C4-2B (cell line): ENCODE data around the gene REXO5.
"Not testable (repeated sequence)": the region's sequence is repeated elsewhere in the genome, so short reads cannot be mapped to it uniquely, and the experiment has no call there.

ENCODE experiments used
- H3K27ac ChIP-seq: fragments of 450-650 bp; 2 replicates; pipeline ENCODE4 v1.5.1; 2017
- CTCF ChIP-seq: fragments of 450-650 bp; conservative IDR thresholded peaks from 2 replicates; pipeline ENCODE4 v1.5.1; 2017; ENCODE audit warnings: mild to moderate bottlenecking
- ZFX ChIP-seq: fragments of 450-650 bp; IDR thresholded peaks from 2 replicates; pipeline ENCODE4 v1.6.1; 2017

Gene REXO5

GRCh38 chr16:20859229-20859628 is 52.9 kb downstream of the REXO5 start:
- no peak for TF ChIP-seq CTCF
- H3K27ac ChIP-seq = no peak overlapping the region

GRCh38 chr16:20859699-20860098 is 53.4 kb downstream of the REXO5 start:
- H3K27ac ChIP-seq = no peak overlapping the region
- no peak for TF ChIP-seq CTCF

GRCh38 chr16:20860361-20860760 is 54.0 kb downstream of the REXO5 start:
- H3K27ac ChIP-seq = no peak overlapping the region
- TF ChIP-seq ZFX = no peak
- no peak for TF ChIP-seq CTCF

GRCh38 chr16:20860995-20861394 is 54.7 kb downstream of the REXO5 start:
- H3K27ac ChIP-seq = not testable (repeated sequence)

- no peak for TF ChIP-seq ZFX
- TF ChIP-seq CTCF = no peak
- no peak overlapping the region for H3K27ac ChIP-seq
Measured at GRCh38 chr16:20862162-20862960, 56.0 kb downstream of the REXO5 start.

GRCh38 chr16:20864376-20864775 is 58.0 kb downstream of the REXO5 start:
- not testable (repeated sequence) for H3K27ac ChIP-seq

GRCh38 chr16:20865420-20866131 is 59.2 kb downstream of the REXO5 start:
- TF ChIP-seq CTCF = no peak
- no peak for TF ChIP-seq ZFX
- no peak overlapping the region for H3K27ac ChIP-seq

GRCh38 chr16:20866145-20866772 is 59.9 kb downstream of the REXO5 start:
- TF ChIP-seq ZFX = no peak
- TF ChIP-seq CTCF = no peak
- no peak overlapping the region for H3K27ac ChIP-seq
